HG03575 (cell line): ENCODE measurements around the gene NTF4.

Experiments
- ATAC-seq: cut with Tn5 transposase; IDR thresholded peaks from one replicate; pipeline ENCODE4 v1.9.1; 2021; ENCODE audit not compliant: unreplicated experiment, insufficient number of reproducible peaks, low FRiP score; ENCODE audit errors: extremely low read depth

Gene NTF4, protein sequence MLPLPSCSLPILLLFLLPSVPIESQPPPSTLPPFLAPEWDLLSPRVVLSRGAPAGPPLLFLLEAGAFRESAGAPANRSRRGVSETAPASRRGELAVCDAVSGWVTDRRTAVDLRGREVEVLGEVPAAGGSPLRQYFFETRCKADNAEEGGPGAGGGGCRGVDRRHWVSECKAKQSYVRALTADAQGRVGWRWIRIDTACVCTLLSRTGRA

DNA sequence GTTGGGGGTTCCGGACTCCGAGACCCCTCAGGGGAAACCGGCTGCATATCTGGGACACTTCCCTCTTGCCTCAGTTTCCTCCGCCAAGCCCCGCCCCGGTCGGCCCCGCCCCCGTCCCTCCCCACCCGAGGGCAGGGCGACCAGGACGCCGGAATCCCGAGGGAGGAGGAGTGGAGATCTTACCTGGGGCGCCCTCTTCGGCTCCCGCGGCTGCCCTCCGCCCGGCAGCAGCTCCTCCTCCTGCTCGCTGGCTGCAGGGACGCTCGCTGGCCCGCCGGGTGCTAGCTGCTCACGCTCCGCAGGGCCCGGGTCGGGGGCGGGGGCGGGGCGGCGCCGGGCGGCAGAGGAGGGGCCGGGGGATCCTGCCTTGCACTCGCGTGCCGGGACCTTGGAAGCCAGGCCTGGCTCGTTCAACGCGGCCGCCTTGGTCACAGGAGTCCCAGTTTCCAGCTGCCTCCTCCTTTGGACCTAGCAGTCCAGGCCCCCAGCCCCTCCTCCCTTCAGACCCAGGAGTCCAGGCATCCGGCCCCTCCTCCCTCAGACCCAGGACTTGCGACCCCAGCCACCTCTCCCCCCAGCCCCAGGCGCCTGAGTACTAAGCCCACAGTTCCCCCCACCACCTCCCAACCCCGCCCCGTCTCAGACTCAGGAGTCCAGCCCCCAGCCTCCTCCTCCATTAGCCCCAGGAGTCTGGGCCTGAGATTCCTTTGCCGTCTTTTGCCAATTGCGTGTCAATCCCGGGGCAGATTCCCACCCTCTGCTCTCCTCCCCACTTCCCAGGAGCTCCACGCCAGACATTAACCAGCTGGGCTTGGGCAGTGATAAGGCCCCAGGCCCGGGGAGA is at the start of gene NTF4:
NTF4 (minus strand) TSS at position 51 of the 844 bp plus-strand sequence. CDS start 2,821 bp downstream, outside the sequence.
- no peak for ATAC-seq

DNA sequence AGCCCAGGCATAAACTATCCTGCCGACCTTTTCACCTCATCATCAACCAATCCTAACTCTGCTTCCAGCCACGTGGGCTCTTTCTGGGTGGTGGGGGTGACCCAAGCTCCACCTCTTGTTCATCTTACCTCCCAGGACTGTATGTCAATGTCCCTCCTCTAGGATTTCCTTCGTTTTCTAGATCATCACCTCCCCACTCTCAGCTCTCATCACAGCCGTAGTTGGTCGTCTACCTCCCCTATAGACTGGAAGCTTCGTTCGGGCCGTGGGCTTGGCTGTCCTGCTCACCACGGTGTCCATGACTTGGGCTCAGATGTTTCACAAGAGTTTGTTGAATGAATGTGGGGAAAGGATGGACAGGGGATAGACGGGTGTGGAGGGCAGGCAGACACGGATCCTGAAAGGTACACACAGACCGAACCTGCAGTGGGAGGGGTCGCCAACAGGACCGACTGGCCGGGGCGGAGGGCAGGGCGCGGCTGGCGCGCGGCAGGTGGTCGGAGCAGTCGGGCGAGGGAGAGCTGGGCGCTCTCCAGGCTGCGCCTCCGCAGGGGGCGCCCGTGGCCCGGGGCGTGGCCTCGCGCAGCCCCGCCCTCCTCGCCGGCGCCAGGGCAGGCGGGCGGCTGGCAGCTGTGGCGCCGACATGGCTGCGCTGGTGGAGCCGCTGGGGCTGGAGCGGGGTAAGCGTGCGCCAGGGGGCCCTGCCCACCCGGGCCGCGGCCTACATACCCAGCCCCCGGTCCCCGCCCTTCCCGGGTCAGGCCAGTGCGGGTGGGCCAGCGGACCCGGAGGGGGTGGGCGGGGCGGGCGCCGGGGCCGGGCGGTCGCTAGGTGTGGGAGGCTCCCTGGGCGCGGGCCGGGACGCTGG is 49.4 kb upstream of the NTF4 start, which contains the start of gene LIN7B:
LIN7B (plus strand) TSS at position 609 of the 868 bp plus-strand sequence; CDS start at position 644, 35 bp downstream.
- no peak for ATAC-seq

DNA sequence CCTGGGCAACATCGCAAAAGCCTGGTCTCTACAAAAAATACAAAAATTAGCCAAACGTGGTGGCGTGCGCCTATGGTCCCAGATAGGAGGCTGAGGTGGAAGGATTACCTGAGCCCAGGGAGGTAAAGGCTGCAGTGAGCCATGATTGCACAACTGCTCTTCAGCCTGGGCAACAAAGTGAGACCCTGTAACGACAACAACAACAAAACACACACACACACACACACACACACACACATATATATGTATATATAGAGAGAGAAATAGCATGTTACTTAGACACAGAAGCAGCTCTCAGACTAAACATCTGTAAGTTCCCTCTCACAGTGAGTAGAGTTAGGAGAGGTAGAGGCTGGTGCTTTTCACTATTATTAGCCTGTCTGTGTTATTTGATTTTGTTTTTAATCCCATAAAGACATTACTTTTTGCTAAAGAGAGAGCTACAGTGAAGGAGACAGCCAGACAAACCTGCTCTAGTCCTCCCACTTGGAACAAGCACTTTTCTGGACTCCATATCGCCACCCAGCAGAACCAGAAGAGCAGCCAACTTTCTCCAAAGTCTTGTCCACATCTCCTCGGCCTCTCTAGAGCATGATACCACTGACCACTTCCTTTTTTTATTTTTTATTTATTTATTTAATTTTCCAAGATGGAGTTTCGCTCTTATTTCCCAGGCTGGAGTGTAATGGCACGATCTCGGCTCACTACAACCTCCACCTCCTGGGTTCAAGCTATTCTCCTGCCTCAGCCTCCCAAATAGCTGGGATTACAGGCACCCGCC is 46.8 kb upstream of the NTF4 start:
- ATAC-seq, result no peak

DNA sequence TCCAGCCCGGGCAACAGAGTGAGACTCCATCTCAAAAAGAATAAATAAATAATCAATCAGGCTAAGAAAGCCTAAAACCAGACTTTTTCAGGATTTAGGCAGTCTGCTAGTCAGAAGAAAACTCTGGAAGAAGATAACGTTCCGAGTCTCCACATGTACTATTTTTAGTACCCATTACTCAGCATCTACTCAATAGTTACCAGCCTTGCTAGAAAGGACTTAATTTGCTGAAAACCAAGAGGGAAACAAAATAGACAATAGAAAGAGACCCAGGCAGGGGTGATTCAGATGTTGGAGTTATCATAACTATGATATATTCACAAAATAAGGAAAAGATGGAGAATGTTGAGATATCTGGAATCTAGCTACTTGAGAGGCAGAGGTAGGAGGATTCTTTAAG is 45.9 kb upstream of the NTF4 start:
- ATAC-seq, result no peak

DNA sequence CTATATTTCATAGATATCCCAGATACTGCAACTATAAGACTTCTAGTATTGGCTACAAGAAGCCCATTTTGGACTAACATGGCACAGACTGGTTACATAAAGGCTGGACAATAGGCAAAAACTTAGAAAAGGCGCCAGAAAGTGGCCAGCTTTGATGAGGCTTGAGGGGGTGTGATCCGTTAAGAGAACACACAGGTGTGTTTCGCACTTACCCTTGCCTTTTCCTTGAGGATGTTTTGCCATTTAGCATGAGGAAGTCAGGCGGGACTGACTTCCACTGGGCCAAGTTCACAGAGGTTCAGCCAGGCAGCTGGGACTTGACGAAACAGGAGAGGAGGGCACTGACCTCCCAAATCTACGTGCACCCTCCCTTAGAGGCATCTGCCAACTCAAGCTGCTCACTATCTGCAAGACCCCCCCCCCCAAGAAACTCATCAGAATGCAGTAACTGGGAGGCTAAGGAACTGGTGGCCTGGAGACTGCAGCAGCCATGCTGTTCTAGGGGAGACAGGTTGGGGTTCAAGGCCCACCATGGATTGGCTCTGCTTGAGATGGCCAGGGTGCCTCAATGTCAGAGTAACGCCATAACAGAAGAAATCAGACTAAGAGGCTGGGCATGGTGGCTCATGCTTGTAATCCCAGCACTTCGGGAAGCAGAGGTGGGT is 45.1 kb upstream of the NTF4 start:
- ATAC-seq, result no peak

DNA sequence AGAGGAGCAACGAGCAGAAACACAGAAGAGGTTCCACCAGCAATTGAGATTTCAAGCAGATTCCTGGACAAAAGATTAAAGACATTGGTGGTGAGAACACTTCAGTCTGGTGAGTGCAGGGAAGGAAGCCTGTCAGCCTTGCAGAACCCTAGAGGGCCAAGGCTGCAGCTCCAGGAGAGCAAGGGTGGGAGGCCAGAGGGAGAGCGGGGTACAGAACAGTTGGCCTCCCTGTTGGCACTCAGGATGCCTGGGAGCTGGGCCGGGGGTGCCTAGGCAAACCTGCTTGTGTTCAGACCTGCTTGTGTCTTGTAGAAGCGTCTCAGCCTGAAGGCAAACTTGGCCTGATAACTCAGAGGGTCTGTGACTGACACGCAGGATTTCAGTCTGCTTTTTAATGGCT is 44.4 kb upstream of the NTF4 start:
- no peak for ATAC-seq

DNA sequence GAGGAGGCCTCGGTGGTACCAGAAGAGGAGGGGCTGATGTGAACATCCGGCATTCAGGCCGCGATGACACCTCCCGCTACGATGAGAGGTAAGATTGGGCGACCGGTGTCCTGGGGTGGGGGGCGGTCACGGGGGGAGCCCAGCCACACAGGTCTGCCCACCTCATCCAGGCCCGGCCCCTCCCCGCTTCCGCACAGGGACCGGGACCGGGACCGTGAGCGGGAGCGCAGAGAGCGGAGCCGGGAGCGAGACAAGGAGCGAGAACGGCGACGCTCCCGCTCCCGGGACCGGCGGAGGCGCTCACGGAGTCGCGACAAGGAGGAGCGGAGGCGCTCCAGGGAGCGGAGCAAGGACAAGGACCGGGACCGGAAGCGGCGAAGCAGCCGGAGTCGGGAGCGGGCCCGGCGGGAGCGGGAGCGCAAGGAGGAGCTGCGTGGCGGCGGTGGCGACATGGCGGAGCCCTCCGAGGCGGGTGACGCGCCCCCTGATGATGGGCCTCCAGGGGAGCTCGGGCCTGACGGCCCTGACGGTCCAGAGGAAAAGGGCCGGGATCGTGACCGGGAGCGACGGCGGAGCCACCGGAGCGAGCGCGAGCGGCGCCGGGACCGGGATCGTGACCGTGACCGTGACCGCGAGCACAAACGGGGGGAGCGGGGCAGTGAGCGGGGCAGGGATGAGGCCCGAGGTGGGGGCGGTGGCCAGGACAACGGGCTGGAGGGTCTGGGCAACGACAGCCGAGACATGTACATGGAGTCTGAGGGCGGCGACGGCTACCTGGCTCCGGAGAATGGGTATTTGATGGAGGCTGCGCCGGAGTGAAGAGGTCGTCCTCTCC is 43.2 kb upstream of the NTF4 start:
- no peak for ATAC-seq

DNA sequence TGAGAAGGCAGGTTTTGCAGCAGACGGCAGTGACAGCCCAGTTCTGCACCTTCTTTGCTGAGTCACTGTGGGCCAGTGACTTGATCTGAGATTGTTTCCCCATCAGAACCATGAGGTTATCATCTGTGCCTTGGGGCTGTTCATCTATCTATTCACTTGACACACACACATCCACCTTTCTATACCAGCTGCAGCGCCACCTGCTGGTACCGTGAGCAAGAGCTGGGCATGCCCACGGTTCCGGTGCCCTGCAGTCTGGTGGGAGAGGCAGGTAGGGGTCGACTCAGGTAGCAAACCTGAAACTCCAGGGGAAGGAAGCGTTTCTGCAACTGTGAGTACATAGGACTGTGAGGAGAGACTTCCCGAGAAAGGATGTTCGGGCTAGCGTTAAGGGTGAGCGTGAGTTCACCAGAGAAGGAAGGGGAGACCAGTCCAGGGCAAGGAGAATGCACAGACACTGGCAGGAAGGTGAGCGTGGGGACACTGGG is 42.1 kb upstream of the NTF4 start:
- ATAC-seq, result no peak

DNA sequence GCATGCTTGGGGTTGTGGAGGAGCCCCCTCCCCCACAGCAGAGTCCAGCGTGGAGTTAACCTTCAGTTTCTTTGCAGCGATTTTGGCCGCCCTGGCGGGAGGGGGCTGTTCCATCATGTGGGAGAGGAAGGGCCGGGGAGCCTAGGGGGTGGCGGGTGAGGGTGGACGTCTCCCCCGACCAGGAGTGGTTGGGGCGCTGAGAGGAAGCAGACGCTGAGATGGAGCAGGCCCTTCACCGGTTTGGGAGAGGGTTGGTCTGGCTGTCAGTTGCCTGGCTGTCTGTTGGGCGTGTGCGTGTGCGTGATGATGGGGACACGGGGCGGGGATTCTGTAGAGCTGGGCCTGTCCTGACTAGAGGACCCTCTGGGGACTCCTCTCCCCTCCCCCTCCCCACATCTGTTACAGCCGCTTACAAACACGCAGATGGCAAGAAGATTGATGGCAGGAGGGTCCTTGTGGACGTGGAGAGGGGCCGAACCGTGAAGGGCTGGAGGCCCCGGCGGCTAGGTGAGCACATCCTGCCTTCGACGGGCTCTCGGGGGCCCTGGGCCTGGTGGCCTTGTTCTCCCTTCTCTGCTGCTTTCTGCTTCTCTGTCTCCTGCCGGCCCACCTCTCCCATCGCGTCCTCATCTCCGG is 39.7 kb upstream of the NTF4 start:
- no peak for ATAC-seq

DNA sequence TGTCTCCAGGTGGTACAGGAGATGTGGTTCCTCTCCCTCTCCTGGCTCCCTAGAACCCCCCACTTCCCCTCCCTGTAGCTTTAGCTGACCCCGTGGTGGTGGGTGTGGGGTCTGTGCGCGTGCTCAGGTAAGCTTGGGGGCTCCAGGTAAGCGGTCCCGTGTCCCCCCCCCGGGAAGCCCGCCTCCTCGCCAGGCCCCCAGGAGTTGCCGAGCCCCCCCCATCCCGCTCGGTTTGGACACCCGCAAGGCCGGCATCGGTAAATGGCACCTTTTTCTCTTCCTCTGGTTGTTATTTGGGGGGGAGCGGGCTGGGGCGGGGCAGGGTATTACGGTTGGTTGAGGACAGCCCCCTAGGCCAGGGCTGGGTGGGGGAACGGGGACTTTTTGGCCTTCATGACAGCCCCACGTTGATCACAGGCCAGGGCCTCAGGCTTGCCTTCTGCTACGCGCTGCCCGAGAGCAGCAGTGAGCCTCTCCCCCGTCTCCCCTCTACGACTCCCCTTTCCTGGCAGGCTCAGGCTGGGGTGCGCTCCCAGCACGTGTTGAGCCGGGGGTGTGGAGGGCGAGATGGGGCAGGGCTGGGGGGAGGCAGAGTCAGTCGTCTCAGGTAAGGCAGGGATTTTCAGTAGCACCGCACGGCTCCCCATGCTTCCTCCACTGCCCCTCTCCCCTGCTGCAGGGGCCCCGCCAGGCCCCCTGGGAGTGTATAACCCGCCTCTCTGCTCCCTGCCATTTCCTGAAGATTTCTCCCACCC is 38.9 kb upstream of the NTF4 start:
- no peak for ATAC-seq

DNA sequence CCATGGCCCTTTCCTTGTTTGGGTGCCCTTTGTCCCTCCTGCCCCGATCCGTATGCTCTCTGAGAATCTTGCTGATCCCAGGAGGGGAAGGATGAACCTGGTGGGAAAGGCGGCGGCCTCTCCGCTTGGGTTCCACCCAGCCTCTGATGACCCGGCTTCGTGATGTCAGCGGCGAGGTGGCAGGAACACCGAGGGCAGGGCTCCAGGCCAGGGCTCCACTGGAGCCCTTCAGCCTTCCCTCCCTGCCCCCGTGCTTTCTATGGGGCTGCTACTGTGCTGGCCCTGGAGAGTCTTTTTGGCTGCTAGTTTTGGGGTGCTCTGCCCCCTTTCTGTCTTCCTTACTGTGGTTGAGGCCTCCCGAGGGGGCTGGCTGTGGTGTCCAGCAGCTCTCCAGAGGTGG is 37.7 kb upstream of the NTF4 start:
- ATAC-seq, result no peak

DNA sequence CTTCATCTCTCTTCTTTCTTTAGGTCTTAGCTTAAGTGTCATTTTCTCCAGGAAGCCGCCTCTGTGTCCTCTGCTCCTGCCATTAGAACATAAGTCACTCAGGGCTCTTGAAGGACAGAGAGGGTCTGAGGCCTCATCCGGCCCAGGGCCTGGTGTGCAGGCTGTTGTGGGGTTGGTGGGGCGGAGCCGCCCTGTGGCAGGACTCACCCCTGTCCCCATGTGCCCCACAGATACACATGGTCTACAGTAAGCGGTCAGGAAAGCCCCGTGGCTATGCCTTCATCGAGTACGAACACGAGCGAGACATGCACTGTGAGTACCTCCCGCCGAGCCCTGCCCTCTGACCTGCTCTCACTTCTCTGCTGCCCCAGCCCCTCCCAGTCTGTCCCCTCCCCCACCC is 36.5 kb upstream of the NTF4 start:
- ATAC-seq, result no peak

DNA sequence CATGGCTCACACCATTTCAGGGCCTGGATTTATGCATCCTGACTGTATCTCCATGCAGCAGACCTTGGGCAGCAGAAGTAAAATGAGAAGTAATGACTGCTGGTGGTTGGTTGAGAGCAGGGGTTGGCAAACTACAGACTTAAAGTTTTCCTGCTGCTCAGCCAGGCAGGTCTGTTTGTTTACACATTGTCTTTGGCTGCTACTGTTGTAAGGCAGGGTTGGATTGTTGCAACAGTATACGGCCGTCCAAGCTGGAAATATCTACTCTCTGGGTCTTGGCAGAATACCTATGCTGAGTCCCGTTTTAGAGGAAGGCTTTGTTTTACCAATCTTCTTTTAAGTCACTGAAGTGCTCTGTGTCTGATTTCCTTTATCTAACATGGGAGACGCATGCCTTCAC is 34.2 kb upstream of the NTF4 start:
- no peak for ATAC-seq

DNA sequence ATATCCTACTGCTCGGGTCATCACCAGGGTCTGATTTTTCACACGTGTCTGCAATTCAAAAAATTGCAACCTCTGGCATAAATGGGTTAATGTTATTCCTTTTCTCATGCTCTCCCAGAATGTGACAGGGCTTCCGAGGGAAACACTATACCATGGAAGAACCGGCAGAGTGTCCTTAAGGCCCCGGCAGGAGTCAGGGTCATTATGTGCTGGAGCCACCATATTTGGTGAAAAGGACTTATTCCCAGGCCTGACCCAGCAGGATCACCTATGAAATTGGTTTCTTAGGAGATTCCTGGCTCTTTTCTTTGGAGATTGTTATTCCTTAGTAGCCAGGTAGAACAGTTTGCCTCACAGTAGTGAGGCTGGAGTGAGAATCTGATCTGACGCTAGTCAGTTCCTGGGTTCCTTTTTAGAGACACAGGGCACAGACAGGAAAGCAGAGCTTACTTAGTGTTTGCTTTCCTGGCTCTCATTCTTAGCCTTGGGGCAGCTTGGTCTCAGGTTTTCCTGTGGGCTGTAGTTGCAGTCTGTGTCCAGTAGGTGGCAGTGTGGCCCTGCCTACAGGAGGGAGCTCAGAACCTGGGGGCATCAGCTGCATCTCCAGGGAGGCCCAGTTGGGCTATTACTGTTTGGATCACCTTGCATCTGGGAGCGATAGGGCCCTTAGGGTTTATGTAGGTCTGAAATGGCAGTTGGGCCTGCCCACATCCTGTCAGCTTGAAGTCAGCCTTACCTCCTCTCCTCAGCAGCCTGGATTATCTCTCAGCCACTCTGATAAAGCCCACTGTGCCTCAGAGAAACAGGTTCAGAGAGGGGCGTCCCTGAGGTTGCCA is 33.1 kb upstream of the NTF4 start:
- ATAC-seq, result no peak
